Measurements from ENCODE around the gene GADD45GIP1. TPM values are rescaled to one million over a fixed set of nuclear protein-coding genes. Genes with fewer than 3 reads are reported as not detected.
A peak's percentile ranks its signal among the peaks of the same experiment; 100 is the strongest.

Gene GADD45GIP1
- total RNA-seq, 2 donors from 2014 or later = 29.9 to 58.7 TPM

- Histone ChIP-seq H3K27me3 (replicated peaks; ENCODE audit: insufficient read depth) (no peaks in the 10 kb centered on the region), H3K27ac (peak overlapping the region; percentile 76 to 91), H3K4me1 (replicated peaks) (peaks cover 14% of the 10 kb centered on the region), H3K4me3 (no peak overlapping the region), H3K9me3 (no peaks in the 10 kb centered on the region), H3K36me3 (no peaks in the 10 kb centered on the region)
- 33% methylated on average over 12 of the region's 12 CpGs for WGBS
- DNase-seq (ENCODE audit: low spot score) = no peak
- intact Hi-C loops (cut with DNase I) = no loop called here
- TF ChIP-seq POLR2A (IDR thresholded peaks at IDR 0.05) (no peak), CTCF (IDR thresholded peaks at IDR 0.05) (no peak), POLR2AphosphoS5 (IDR thresholded peaks at IDR 0.05) (no peak)
Measured at GRCh38 chr19:12913851-12914690, 43.0 kb downstream of the GADD45GIP1 start.

DNA sequence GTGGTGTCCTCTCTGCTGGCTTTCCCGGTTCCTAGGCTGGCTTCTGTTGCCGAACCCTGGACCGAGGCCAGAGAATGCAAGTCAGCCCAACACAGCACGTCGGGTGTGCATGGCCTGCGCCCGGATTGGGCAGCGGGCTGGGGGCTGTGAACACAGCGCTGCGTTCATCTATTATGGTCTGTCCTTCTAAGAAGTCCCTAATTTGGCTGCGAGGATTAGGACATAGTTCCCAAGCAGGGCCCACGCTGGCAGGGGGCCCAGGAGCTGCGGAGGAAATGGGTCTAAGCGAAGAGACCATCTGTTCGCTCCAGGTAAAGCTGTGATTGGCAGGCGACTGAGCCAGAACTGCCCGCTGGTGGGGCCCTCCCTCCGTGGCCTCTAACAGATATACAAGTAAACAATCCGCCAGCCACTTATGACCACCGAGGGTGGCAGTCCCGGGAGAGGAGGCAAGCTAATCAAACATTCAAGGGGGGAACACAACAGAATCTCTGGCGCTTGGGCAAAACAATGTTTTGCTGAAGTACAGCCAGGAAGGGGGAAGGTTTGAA is 43.9 kb downstream of the GADD45GIP1 start:
- TF ChIP-seq POLR2AphosphoS5 (IDR thresholded peaks at IDR 0.05) (peak; percentile 46), CTCF (IDR thresholded peaks at IDR 0.05) (peak in 1 of 4 experiments; percentile 3), POLR2A (IDR thresholded peaks at IDR 0.05) (no peak)
- intact Hi-C loops (cut with DNase I) = no loop called here
- H3K27ac ChIP-seq = peak overlapping the region; percentile 76 to 91
- no peaks in the 10 kb centered on the region for H3K27me3 ChIP-seq (replicated peaks; ENCODE audit: insufficient read depth)
- WGBS = 6% methylated on average over 22 of the region's 22 CpGs
- peak overlapping the region in 1 of 2 donors; percentile 10 for H3K4me3 ChIP-seq
- peaks cover 14% of the 10 kb centered on the region for H3K4me1 ChIP-seq (replicated peaks)
- peak; percentile 80 for DNase-seq (ENCODE audit: low spot score)
- no peaks in the 10 kb centered on the region for H3K9me3 ChIP-seq
- H3K36me3 ChIP-seq = no peaks in the 10 kb centered on the region

- Histone ChIP-seq H3K4me1 (replicated peaks) (peaks cover 14% of the 10 kb centered on the region), H3K9me3 (no peaks in the 10 kb centered on the region), H3K4me3 (no peak overlapping the region), H3K36me3 (no peaks in the 10 kb centered on the region), H3K27ac (peak overlapping the region; percentile 76 to 91), H3K27me3 (replicated peaks; ENCODE audit: insufficient read depth) (no peaks in the 10 kb centered on the region)
- DNase-seq (ENCODE audit: low spot score) = no peak
- WGBS = 15% methylated on average over 4 of the region's 4 CpGs
- intact Hi-C loops (cut with DNase I) = no loop called here
- TF ChIP-seq POLR2A (IDR thresholded peaks at IDR 0.05) = no peak
- TF ChIP-seq POLR2AphosphoS5 (IDR thresholded peaks at IDR 0.05) = no peak
- no peak for TF ChIP-seq CTCF (IDR thresholded peaks at IDR 0.05)
Measured at GRCh38 chr19:12912571-12912970, 44.5 kb downstream of the GADD45GIP1 start.

DNA sequence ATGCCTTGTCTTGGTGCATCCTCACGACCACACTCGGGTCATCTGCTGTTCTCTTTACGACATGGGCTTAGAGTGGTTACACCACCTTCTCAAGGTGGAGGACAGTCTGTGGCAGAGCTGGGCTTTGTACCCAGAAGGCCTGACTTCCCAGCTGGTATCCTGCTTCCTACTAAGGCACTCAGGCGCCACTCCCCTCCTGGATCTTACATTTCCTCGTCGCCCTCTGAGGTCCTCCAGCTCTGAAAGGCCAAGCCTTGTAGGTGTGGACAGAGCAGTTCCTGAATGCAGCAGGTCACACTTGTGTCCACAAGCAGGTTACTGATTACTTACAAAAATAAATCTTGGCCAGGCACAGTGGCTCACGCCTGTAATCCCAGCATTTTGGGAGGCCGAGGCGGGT is 49.9 kb downstream of the GADD45GIP1 start:
- intact Hi-C loops (cut with DNase I) = no loop called here
- Histone ChIP-seq H3K9me3 (no peaks in the 10 kb centered on the region), H3K4me1 (replicated peaks) (peaks cover 2% of the 10 kb centered on the region), H3K4me3 (no peak overlapping the region), H3K27me3 (replicated peaks; ENCODE audit: insufficient read depth) (no peaks in the 10 kb centered on the region), H3K36me3 (no peaks in the 10 kb centered on the region), H3K27ac (no peak overlapping the region)
- no peak for TF ChIP-seq POLR2AphosphoS5 (IDR thresholded peaks at IDR 0.05)
- no peak for DNase-seq (ENCODE audit: low spot score)
- WGBS = 82% methylated on average over 9 of the region's 9 CpGs

Small RNA genes within 50 kb of the gene (microRNA-seq; reads per million reads assigned to microRNA genes)
- gene MIR5695 = not detected
- 3.3 reads per million, percentile 37 among the genes with 10 or more reads in this experiment for gene MIR6515

Small RNA genes within 50 kb of the gene (small RNA-seq; reads per million reads assigned to genes)
- gene MIR5695 (0 to 0.47 reads per million in 2 donors), gene MIR6515 (0 to 0.30 reads per million in 2 donors)

Other genes starting within 250 kb of the GADD45GIP1 start
- gene TNPO2, start 233.3 kb downstream of the GADD45GIP1 start, total RNA-seq = 100 to 1,000 TPM in 1 of 2 donors, 10 to 100 TPM in 1; 50.1 to 123 TPM
- 100 to 1,000 TPM; 367 to 399 TPM for gene TRIR, start 222.5 kb downstream of the GADD45GIP1 start, total RNA-seq
- 10 to 100 TPM; 65.4 to 82.1 TPM for gene GET3, start 219.7 kb downstream of the GADD45GIP1 start, total RNA-seq
- under 1 TPM in 1 of 2 donors, not detected in 1; 0.91 TPM for gene BEST2, start 205.4 kb downstream of the GADD45GIP1 start, total RNA-seq
- gene HOOK2, start 181.7 kb downstream of the GADD45GIP1 start, total RNA-seq = 100 to 1,000 TPM in 1 of 2 donors, 10 to 100 TPM in 1; 49.6 to 126 TPM
- gene JUNB, start 165.7 kb downstream of the GADD45GIP1 start, total RNA-seq = 100 to 1,000 TPM; 173 to 290 TPM
- gene PRDX2, start 155.4 kb downstream of the GADD45GIP1 start, total RNA-seq = 100 to 1,000 TPM; 256 to 548 TPM
- under 1 TPM in 1 of 2 donors, not detected in 1; 0.91 TPM for gene THSD8, start 155.2 kb downstream of the GADD45GIP1 start, total RNA-seq
- 10 to 100 TPM in 1 of 2 donors, 1 to 10 TPM in 1; 8.7 to 11.5 TPM for gene RNASEH2A, start 150.6 kb downstream of the GADD45GIP1 start, total RNA-seq
- 1 to 10 TPM in 1 of 2 donors, not detected in 1; 1.1 TPM for gene RTBDN, start 122.6 kb downstream of the GADD45GIP1 start, total RNA-seq
- 1 to 10 TPM; 1.3 to 2.4 TPM for gene MAST1, start 118.7 kb downstream of the GADD45GIP1 start, total RNA-seq
- gene DNASE2, start 75.8 kb downstream of the GADD45GIP1 start, total RNA-seq = 10 to 100 TPM; 41.4 to 63.9 TPM
- gene KLF1, start 70.0 kb downstream of the GADD45GIP1 start, total RNA-seq = not detected
- 10 to 100 TPM; 66.4 to 81.7 TPM for gene GCDH, start 66.1 kb downstream of the GADD45GIP1 start, total RNA-seq
- gene SYCE2, start 37.9 kb downstream of the GADD45GIP1 start, total RNA-seq = 1 to 10 TPM in 1 of 2 donors, under 1 TPM in 1; 0.18 to 5.9 TPM
- gene FARSA, start 23.5 kb downstream of the GADD45GIP1 start, total RNA-seq = 10 to 100 TPM; 54.8 to 65.0 TPM
- gene CALR, start 18.6 kb downstream of the GADD45GIP1 start, total RNA-seq = 100 to 1,000 TPM; 532 to 980 TPM
- gene RAD23A, start 11.4 kb downstream of the GADD45GIP1 start, total RNA-seq = 100 to 1,000 TPM; 113 to 145 TPM
- gene DAND5, start 12.4 kb upstream of the GADD45GIP1 start, total RNA-seq = 1 to 10 TPM in 1 of 2 donors, not detected in 1; 1.8 TPM
- gene NFIX, start 38.3 kb upstream of the GADD45GIP1 start, total RNA-seq = 100 to 1,000 TPM; 185 to 286 TPM
- 10 to 100 TPM in 1 of 2 donors, 1 to 10 TPM in 1; 4.6 to 13.3 TPM for gene LYL1, start 145.6 kb upstream of the GADD45GIP1 start, total RNA-seq
- gene TRMT1, start 159.5 kb upstream of the GADD45GIP1 start, total RNA-seq = 10 to 100 TPM; 23.3 to 55.4 TPM
- gene NACC1, start 161.0 kb upstream of the GADD45GIP1 start, total RNA-seq = 10 to 100 TPM; 52.4 to 91.9 TPM
- gene STX10, start 193.2 kb upstream of the GADD45GIP1 start, total RNA-seq = 10 to 100 TPM; 42.5 to 48.6 TPM
- gene IER2, start 193.2 kb upstream of the GADD45GIP1 start, total RNA-seq = 10 to 100 TPM; 34.7 to 75.7 TPM